A549 (cell line): ENCODE measurements around the gene SIM1.

Experiments used
- CTCF ChIP-seq: fragments of >200 bp; sonication (Bioruptor Twin); formaldehyde crosslinking; IDR thresholded peaks from 3 replicates; pipeline ENCODE4 v1.5.1; 2016
- EP300 ChIP-seq, 2 experiments: fragments of >200 bp; sonication (Bioruptor Twin); formaldehyde crosslinking; IDR thresholded peaks; 2 replicates in 1 of 2; 3 replicates in 1 of 2; pipeline ENCODE4 v1.6.1; 2016 to 2017
- GATA3 ChIP-seq: IDR thresholded peaks from 2 replicates; pipeline ENCODE4 v1.6.1; 2012; ENCODE audit warnings: borderline replicate concordance
- HDAC2 ChIP-seq: fragments of 200-600 bp; sonication (generic); IDR thresholded peaks from 2 replicates; pipeline ENCODE4 v1.6.1; 2016
- HMGXB4 ChIP-seq: fragments of 250-450 bp; sonication (Bioruptor Pico); IDR thresholded peaks from 2 replicates; pipeline ENCODE4 v1.5.0; 2021; ENCODE audit warnings: mild to moderate bottlenecking, moderate library complexity, borderline replicate concordance
- MAFK ChIP-seq: fragments of 450-650 bp; IDR thresholded peaks from 2 replicates; pipeline ENCODE4 v1.6.1; 2014; ENCODE audit not compliant: partially characterized antibody
- MYC ChIP-seq: IDR thresholded peaks from 2 replicates; pipeline ENCODE4 v1.6.1; 2012; ENCODE audit warnings: mild to moderate bottlenecking, inconsistent platforms, low read length, improper control_type of control experiment, borderline replicate concordance
- POLR2A ChIP-seq: IDR thresholded peaks from 2 replicates; pipeline ENCODE4 v1.6.1; 2012; ENCODE audit warnings: mild to moderate bottlenecking, low read length
- POLR2AphosphoS2 ChIP-seq: conservative IDR thresholded peaks from 2 replicates; pipeline ENCODE4 v1.6.1; 2012; ENCODE audit warnings: low read length, improper control_type of control experiment, inconsistent platforms
- SREBF2 ChIP-seq: fragments of 450-650 bp; IDR thresholded peaks from 2 replicates; pipeline ENCODE4 v1.6.1; 2014; ENCODE audit warnings: mild to moderate bottlenecking, moderate library complexity
- ZSCAN20 ChIP-seq: fragments of 250-450 bp; sonication (Bioruptor Pico); IDR thresholded peaks from 2 replicates; pipeline ENCODE4 v1.8.0; 2022; ENCODE audit warnings: mild to moderate bottlenecking, moderate library complexity

- TF ChIP-seq CTCF (no peak), HDAC2 (no peak), POLR2A (no peak), MYC (no peak), SREBF2 (no peak), ZSCAN20 (CRISPR knock-in tag) (no peak), GATA3 (no peak), MAFK (no peak), POLR2AphosphoS2 (no peak), EP300 (IDR thresholded peaks at IDR 0.05) (no peak), HMGXB4 (no peak)
These were observed 118.5 kb downstream of the SIM1 start for GRCh38 chr6:100346203-100346602.
